ENCODE measurements around the gene PIGB.
"Not testable (repeated sequence)": the region's sequence is repeated elsewhere in the genome, so short reads cannot be mapped to it uniquely, and the experiment has no call there.

Gene PIGB

DNA sequence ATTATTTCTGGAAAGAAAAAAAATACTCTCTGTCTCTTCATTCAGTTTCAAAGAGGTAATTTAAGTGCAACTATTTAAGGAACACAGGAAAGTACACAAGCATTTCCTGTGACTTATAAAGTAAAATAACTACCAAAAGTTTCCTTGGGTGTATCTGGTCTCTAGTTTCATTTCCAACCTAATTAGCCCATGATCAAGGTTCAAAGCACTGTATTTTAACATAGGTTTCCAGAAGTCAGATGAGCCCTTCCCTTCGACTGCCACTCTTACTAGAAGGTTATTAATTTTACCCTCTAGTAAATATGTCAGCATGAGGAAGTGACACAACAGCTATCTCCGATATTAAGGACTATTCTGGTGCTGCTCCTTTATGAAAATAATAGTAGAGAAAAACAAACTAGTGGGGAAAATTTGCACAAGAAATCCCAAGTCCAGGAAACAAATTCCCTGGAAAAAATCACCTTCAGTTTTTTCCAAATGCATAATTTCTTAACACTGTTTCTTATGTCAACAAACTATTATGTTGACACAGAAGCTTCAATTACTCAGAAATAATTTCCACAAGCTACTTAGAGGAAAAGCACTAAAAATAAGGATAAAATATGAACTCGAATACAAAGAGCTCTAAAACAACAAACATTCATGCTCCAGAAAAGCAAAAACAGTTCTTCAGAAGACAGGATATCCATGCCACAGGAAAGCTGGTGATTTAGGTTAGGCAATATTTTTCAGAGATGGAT lies 53.8 kb downstream of the PIGB start:
- FAIRE-seq = peak; percentile 70

GRCh38 chr15:55379095-55379494 lies 60.1 kb downstream of the PIGB start:
- DNase-seq (ENCODE audit: insufficient read length, low spot score) (no peak), FAIRE-seq (no peak)
- TF ChIP-seq POLR2A (IDR thresholded peaks at IDR 0.05; ENCODE audit: low read depth, low read length) (no peak), POLR2AphosphoS5 (IDR thresholded peaks at IDR 0.05; ENCODE audit: low read depth, low read length) (no peak), PAX5 (IDR thresholded peaks at IDR 0.05; ENCODE audit: insufficient read depth, low read length, severe bottlenecking) (no peak), TAF1 (IDR thresholded peaks at IDR 0.05; ENCODE audit: low read depth, low read length) (no peak), POU2F2 (IDR thresholded peaks at IDR 0.05; ENCODE audit: low read depth, low read length) (no peak)

More for the DNA sequence above, 53.8 kb downstream of the PIGB start:
- TF ChIP-seq SPI1 (IDR thresholded peaks at IDR 0.05; ENCODE audit: low read depth, low read length) = peak; percentile 35; the same call in 1 of the 2 replicates
- no peak for TF ChIP-seq POU2F2 (IDR thresholded peaks at IDR 0.05; ENCODE audit: low read depth, low read length)
- no peak for DNase-seq (ENCODE audit: insufficient read length, low spot score)

DNA sequence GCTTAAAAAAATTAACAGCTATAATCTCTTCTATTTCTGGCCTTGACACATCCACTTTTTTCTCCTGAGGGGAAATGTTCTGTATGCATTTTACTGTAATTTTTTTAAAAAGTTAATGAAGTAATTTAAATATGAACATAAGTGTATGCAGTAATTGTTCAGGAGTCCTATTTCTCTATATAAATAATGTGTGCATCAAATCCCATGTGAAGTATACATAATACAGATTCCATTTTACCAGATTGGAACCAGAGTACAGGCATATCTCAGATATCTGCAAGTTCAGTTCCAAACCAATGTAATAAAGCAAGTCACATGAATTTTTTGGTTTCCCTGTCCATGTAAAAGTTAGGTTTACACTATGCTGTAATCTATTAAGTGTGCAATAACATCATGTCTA lies 62.6 kb downstream of the PIGB start:
- no peak for FAIRE-seq
- TF ChIP-seq SPI1 (IDR thresholded peaks at IDR 0.05; ENCODE audit: low read depth, low read length) (no peak), POLR2A (IDR thresholded peaks at IDR 0.05; ENCODE audit: low read depth, low read length) (no peak), POU2F2 (IDR thresholded peaks at IDR 0.05; ENCODE audit: low read depth, low read length) (no peak), TAF1 (IDR thresholded peaks at IDR 0.05; ENCODE audit: low read depth, low read length) (no peak), PAX5 (IDR thresholded peaks at IDR 0.05; ENCODE audit: insufficient read depth, low read length, severe bottlenecking) (no peak), POLR2AphosphoS5 (IDR thresholded peaks at IDR 0.05; ENCODE audit: low read depth, low read length) (no peak)

DNA sequence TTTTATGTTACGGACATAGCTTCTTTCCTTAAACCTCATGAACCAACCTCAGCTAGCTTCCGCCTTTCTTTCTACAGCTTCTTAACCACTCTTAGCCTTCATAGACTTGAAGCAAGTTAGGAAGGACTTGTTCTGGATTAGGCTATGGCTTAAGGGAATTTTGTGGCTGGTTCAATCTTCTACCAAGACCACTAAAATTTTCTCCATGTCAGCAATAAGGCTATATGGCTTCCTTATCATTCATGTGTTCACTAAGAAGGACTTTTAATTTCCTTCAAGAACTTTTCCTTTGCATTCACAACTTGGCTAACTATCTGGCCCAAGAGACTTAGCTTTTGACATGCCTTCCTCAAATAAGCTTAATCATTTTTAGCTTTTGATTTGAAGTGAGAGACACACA lies 64.7 kb downstream of the PIGB start:
- no peak for TF ChIP-seq POLR2AphosphoS5 (IDR thresholded peaks at IDR 0.05; ENCODE audit: low read depth, low read length)
- no peak for DNase-seq (ENCODE audit: insufficient read length, low spot score)
- FAIRE-seq = no peak

More for the DNA sequence above, 62.6 kb downstream of the PIGB start:
- no peak for DNase-seq (ENCODE audit: insufficient read length, low spot score)

- FAIRE-seq (no peak), DNase-seq (ENCODE audit: insufficient read length, low spot score) (no peak)
- TF ChIP-seq PAX5 (IDR thresholded peaks at IDR 0.05; ENCODE audit: insufficient read depth, low read length, severe bottlenecking) (no peak), SPI1 (IDR thresholded peaks at IDR 0.05; ENCODE audit: low read depth, low read length) (no peak), TAF1 (IDR thresholded peaks at IDR 0.05; ENCODE audit: low read depth, low read length) (no peak), POLR2AphosphoS5 (IDR thresholded peaks at IDR 0.05; ENCODE audit: low read depth, low read length) (no peak), POU2F2 (IDR thresholded peaks at IDR 0.05; ENCODE audit: low read depth, low read length) (no peak), POLR2A (IDR thresholded peaks at IDR 0.05; ENCODE audit: low read depth, low read length) (no peak)
Observed at GRCh38 chr15:55387027-55387426, 68.0 kb downstream of the PIGB start.

- FAIRE-seq = no peak
- TF ChIP-seq PAX5 (IDR thresholded peaks at IDR 0.05; ENCODE audit: insufficient read depth, low read length, severe bottlenecking) = no peak
- no peak for TF ChIP-seq POU2F2 (IDR thresholded peaks at IDR 0.05; ENCODE audit: low read depth, low read length)
- TF ChIP-seq SPI1 (IDR thresholded peaks at IDR 0.05; ENCODE audit: low read depth, low read length) = no peak
- no peak for TF ChIP-seq POLR2A (IDR thresholded peaks at IDR 0.05; ENCODE audit: low read depth, low read length)
- TF ChIP-seq POLR2AphosphoS5 (IDR thresholded peaks at IDR 0.05; ENCODE audit: low read depth, low read length) = no peak
- no peak for TF ChIP-seq TAF1 (IDR thresholded peaks at IDR 0.05; ENCODE audit: low read depth, low read length)
Observed at GRCh38 chr15:55389264-55389607, 70.2 kb downstream of the PIGB start.

DNA sequence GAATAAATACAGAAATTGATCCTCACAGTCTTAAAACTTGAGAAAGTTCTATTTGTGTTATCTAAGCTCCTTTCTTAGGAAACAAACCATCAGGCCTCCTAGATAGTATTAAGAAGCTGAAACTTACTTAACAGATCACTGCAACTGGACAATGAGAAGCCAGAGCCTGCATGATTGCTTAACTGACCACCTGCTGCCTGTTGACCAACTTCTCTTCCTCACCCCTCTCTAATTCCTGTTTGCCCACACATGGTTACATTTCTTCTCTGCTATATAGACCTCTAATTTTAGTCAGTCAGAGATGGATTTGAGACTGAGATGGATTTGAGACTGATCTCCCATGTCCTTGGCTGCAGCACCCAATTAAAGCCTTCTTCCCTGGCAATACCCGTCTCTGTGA lies 75.7 kb downstream of the PIGB start:
- no peak for FAIRE-seq
- TF ChIP-seq POLR2A (IDR thresholded peaks at IDR 0.05; ENCODE audit: low read depth, low read length) (no peak), TAF1 (IDR thresholded peaks at IDR 0.05; ENCODE audit: low read depth, low read length) (no peak), POLR2AphosphoS5 (IDR thresholded peaks at IDR 0.05; ENCODE audit: low read depth, low read length) (no peak), POU2F2 (IDR thresholded peaks at IDR 0.05; ENCODE audit: low read depth, low read length) (no peak), SPI1 (IDR thresholded peaks at IDR 0.05; ENCODE audit: low read depth, low read length) (no peak), PAX5 (IDR thresholded peaks at IDR 0.05; ENCODE audit: insufficient read depth, low read length, severe bottlenecking) (no peak)
- DNase-seq (ENCODE audit: insufficient read length, low spot score) = no peak

More at GRCh38 chr15:55389264-55389607, 70.2 kb downstream of the PIGB start:
- DNase-seq (ENCODE audit: insufficient read length, low spot score) = no peak

GRCh38 chr15:55398243-55398642 lies 79.2 kb downstream of the PIGB start:
- FAIRE-seq = no peak
- DNase-seq (ENCODE audit: insufficient read length, low spot score) = no peak
- TF ChIP-seq POLR2AphosphoS5 (IDR thresholded peaks at IDR 0.05; ENCODE audit: low read depth, low read length) (no peak), POU2F2 (IDR thresholded peaks at IDR 0.05; ENCODE audit: low read depth, low read length) (no peak), SPI1 (IDR thresholded peaks at IDR 0.05; ENCODE audit: low read depth, low read length) (no peak)

GRCh38 chr15:55400050-55400449 lies 81.0 kb downstream of the PIGB start:
- not testable (repeated sequence) for DNase-seq (ENCODE audit: insufficient read length, low spot score); FAIRE-seq

GRCh38 chr15:55401786-55402246 lies 82.8 kb downstream of the PIGB start:
- TF ChIP-seq POU2F2 (IDR thresholded peaks at IDR 0.05; ENCODE audit: low read depth, low read length) (no peak), POLR2AphosphoS5 (IDR thresholded peaks at IDR 0.05; ENCODE audit: low read depth, low read length) (no peak), PAX5 (IDR thresholded peaks at IDR 0.05; ENCODE audit: insufficient read depth, low read length, severe bottlenecking) (no peak), POLR2A (IDR thresholded peaks at IDR 0.05; ENCODE audit: low read depth, low read length) (no peak), TAF1 (IDR thresholded peaks at IDR 0.05; ENCODE audit: low read depth, low read length) (no peak), SPI1 (IDR thresholded peaks at IDR 0.05; ENCODE audit: low read depth, low read length) (no peak)
- DNase-seq (ENCODE audit: insufficient read length, low spot score) = no peak
- no peak for FAIRE-seq

GRCh38 chr15:55402707-55403106 lies 83.7 kb downstream of the PIGB start:
- TF ChIP-seq SPI1 (IDR thresholded peaks at IDR 0.05; ENCODE audit: low read depth, low read length) (no peak), POU2F2 (IDR thresholded peaks at IDR 0.05; ENCODE audit: low read depth, low read length) (no peak), POLR2A (IDR thresholded peaks at IDR 0.05; ENCODE audit: low read depth, low read length) (no peak), POLR2AphosphoS5 (IDR thresholded peaks at IDR 0.05; ENCODE audit: low read depth, low read length) (no peak), PAX5 (IDR thresholded peaks at IDR 0.05; ENCODE audit: insufficient read depth, low read length, severe bottlenecking) (no peak), TAF1 (IDR thresholded peaks at IDR 0.05; ENCODE audit: low read depth, low read length) (no peak)
- FAIRE-seq = no peak
- no peak for DNase-seq (ENCODE audit: insufficient read length, low spot score)
